Erythroblast (primary cell): ENCODE data around the gene PEX7.

ENCODE experiments used
- GATA1 ChIP-seq: IDR thresholded peaks from 2 replicates; pipeline ENCODE4 v1.6.1; 2011; ENCODE audit warnings: low read depth, mild to moderate bottlenecking, control low read depth, low read length, moderate library complexity
- POLR2A ChIP-seq: IDR thresholded peaks from 2 replicates; pipeline ENCODE4 v1.6.1; 2011; ENCODE audit warnings: mild to moderate bottlenecking, low read length

- no peak for TF ChIP-seq POLR2A
- TF ChIP-seq GATA1: no peak
Measured at GRCh38 chr6:136863752-136864151, 41.4 kb downstream of the PEX7 start.
